Left lung (tissue), 10 donors: Measurements from ENCODE around the gene GPC6. TPM values are rescaled to one million over a fixed set of nuclear protein-coding genes. Genes with fewer than 3 reads are reported as not detected.

Source experiments
- ATAC-seq: fragments of 200-7000 bp; cut with Tn5 transposase; one replicate; pipeline ENCODE4 v1.9.1; 2020; ENCODE audit warnings: moderate library complexity
- DNase-seq, 4 donors: peaks; one replicate each; pipeline ENCODE4 v3.0.0-alpha.2; 2013 to 2020
- H3K27ac ChIP-seq, 2 donors: fragments of 200-600 bp; sonication (generic) in 1 of 2; one replicate each; pipeline versions ENCODE4 v1.5.0 to v1.8.0; 2020 to 2021
- H3K27me3 ChIP-seq, 2 donors: fragments of 200-600 bp; sonication (generic) in 1 of 2; one replicate each; pipeline versions ENCODE4 v1.5.0 to v1.8.0; 2020 to 2021
- H3K36me3 ChIP-seq, 2 donors: fragments of 200-600 bp; sonication (generic) in 1 of 2; one replicate each; pipeline versions ENCODE4 v1.5.0 to v1.8.0; 2020 to 2021
- H3K4me1 ChIP-seq, 2 donors: fragments of 200-600 bp; one replicate each; pipeline ENCODE4 v1.8.0; 2021
- H3K4me3 ChIP-seq, 2 donors: fragments of 200-600 bp; sonication (generic) in 1 of 2; one replicate each; pipeline versions ENCODE4 v1.5.0 to v1.8.0; 2020 to 2021; ENCODE audit warnings: mild to moderate bottlenecking in 1 of 2
- H3K9me3 ChIP-seq, 2 donors: fragments of 200-600 bp; sonication (generic) in 1 of 2; one replicate each; pipeline versions ENCODE4 v1.5.0 to v1.8.0; 2020 to 2021
- intact Hi-C, 2 donors: fragments of 100-400 bp; cut with DNase I; formaldehyde crosslinking; loops; one replicate each; pipeline versions ENCODE4 v1.11.2 to v1.14.2; 2022
- polyA plus RNA-seq, 6 donors: library from polyadenylated mRNA; unstranded; fragments of 120-200 nt; gene quantifications; one replicate each; pipeline ENCODE4 v1.2.1, GENCODE V29; 2013; ENCODE audit not compliant: insufficient read length in 6 of 6
- total RNA-seq, 2 donors: library from RNA; stranded (reverse); fragmentation: NEBNext Ultra II Directional; extraction: Animal tissue kit (Norgen Biotek cat#: 25700); gene quantifications; one replicate each; pipeline ENCODE4 v1.2.1, GENCODE V29; 2021
- TF ChIP-seq, protein P1 (sequence below), 2 donors: fragments of 200-600 bp; sonication (generic) in 1 of 2; IDR thresholded peaks; one replicate each; pipeline versions ENCODE4 v1.5.0 to v1.8.0; 2021; ENCODE audit warnings: antibody characterized with exemption in 2 of 2
- donor health status: DM: no; HTN: yes; CAD: no.
- donor health status: DM: no; HTN: no; CAD: no.

GPC6 gene
- total and polyA plus RNA-seq, 8 donors: 9.6 to 25.8 (median 21.1) TPM

GRCh38 chr13:94328381-94329041 lies 1101.9 kb downstream of the GPC6 start:
- Histone ChIP-seq H3K9me3 (no peaks in the 10 kb centered on the region), H3K4me1 (peaks cover 0 to 4% of the 10 kb centered on the region in 2 donors), H3K4me3 (no peak overlapping the region), H3K27me3 (no peaks in the 10 kb centered on the region), H3K36me3 (no peaks in the 10 kb centered on the region), H3K27ac (no peak overlapping the region)
- TF ChIP-seq, protein P1, sequence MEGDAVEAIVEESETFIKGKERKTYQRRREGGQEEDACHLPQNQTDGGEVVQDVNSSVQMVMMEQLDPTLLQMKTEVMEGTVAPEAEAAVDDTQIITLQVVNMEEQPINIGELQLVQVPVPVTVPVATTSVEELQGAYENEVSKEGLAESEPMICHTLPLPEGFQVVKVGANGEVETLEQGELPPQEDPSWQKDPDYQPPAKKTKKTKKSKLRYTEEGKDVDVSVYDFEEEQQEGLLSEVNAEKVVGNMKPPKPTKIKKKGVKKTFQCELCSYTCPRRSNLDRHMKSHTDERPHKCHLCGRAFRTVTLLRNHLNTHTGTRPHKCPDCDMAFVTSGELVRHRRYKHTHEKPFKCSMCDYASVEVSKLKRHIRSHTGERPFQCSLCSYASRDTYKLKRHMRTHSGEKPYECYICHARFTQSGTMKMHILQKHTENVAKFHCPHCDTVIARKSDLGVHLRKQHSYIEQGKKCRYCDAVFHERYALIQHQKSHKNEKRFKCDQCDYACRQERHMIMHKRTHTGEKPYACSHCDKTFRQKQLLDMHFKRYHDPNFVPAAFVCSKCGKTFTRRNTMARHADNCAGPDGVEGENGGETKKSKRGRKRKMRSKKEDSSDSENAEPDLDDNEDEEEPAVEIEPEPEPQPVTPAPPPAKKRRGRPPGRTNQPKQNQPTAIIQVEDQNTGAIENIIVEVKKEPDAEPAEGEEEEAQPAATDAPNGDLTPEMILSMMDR (IDR thresholded peaks at IDR 0.05): no peak
- intact Hi-C loops: no loop called here
- DNase-seq: no peak
- no peak for ATAC-seq

DNA sequence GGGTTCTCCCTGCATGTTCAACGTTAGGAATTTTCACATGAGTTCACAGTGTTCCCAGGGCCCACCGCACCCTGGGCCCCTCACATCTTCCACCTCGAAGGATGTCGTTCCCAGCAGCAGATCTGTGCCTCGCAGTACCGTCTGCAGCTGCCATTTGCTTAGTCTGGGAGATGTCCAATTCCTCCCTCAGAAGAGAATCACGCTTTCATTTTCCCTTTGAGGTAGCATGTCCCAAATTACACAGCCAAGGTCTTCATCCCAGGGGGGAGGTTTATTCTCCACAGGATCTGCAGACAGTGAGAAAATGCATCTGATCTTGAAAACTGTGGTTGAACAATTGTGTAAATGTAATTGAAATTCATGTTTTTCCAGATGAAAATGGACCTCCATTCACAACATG lies 1102.7 kb downstream of the GPC6 start:
- ATAC-seq (peak; percentile 36), DNase-seq (peak in 1 of 4 donors; percentile 45)
- Histone ChIP-seq H3K4me1 (peaks cover 0 to 4% of the 10 kb centered on the region in 2 donors), H3K4me3 (no peak overlapping the region), H3K36me3 (no peaks in the 10 kb centered on the region), H3K27me3 (no peaks in the 10 kb centered on the region), H3K9me3 (no peaks in the 10 kb centered on the region), H3K27ac (no peak overlapping the region)
- intact Hi-C loops: no loop called here
- TF ChIP-seq, protein P1 (IDR thresholded peaks at IDR 0.05): no peak

GRCh38 chr13:94329754-94330551 lies 1103.3 kb downstream of the GPC6 start:
- H3K27me3 ChIP-seq: no peaks in the 10 kb centered on the region
- DNase-seq (no peak), ATAC-seq (peak; percentile 72)
- intact Hi-C loops: no loop called here
- H3K4me1 ChIP-seq: peaks cover 0 to 4% of the 10 kb centered on the region in 2 donors
- no peaks in the 10 kb centered on the region for H3K36me3 ChIP-seq
- H3K27ac ChIP-seq: no peak overlapping the region
- no peak overlapping the region for H3K4me3 ChIP-seq
- no peaks in the 10 kb centered on the region for H3K9me3 ChIP-seq
- TF ChIP-seq, protein P1 (IDR thresholded peaks at IDR 0.05): no peak

- Histone ChIP-seq H3K36me3 (no peaks in the 10 kb centered on the region), H3K27me3 (no peaks in the 10 kb centered on the region), H3K27ac (no peak overlapping the region), H3K9me3 (no peaks in the 10 kb centered on the region), H3K4me3 (no peak overlapping the region), H3K4me1 (peaks cover 0 to 4% of the 10 kb centered on the region in 2 donors)
- no peak for DNase-seq
- TF ChIP-seq, protein P1 (IDR thresholded peaks at IDR 0.05): no peak
- intact Hi-C loops: no loop called here
- no peak for ATAC-seq
These were observed 1104.0 kb downstream of the GPC6 start for GRCh38 chr13:94330552-94331071.

DNA sequence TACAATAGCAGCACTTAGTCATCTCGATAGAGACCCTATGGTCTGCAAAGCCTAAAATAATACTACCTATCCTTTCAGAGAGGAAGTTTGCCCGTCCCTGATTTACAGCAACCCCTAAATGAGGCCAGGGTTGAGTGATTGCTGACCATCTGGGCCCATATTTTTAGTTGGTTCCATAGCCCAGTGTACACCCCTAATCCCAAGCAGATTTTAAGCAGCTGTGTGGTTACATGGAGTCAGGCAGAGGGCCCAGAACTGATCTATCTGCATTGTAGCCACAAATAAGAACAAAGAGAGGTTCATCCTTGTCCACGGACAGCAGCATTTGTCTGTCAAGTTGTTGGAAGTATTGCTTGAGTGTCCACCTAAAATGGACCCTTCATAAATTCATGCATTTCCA lies 1104.7 kb downstream of the GPC6 start:
- no peak overlapping the region for H3K27ac ChIP-seq
- H3K9me3 ChIP-seq: no peaks in the 10 kb centered on the region
- H3K36me3 ChIP-seq: no peaks in the 10 kb centered on the region
- H3K27me3 ChIP-seq: no peaks in the 10 kb centered on the region
- H3K4me3 ChIP-seq: no peak overlapping the region
- H3K4me1 ChIP-seq: peaks cover 0 to 4% of the 10 kb centered on the region in 2 donors
- intact Hi-C loops: no loop called here
- TF ChIP-seq, protein P1 (IDR thresholded peaks at IDR 0.05): no peak
- ATAC-seq: no peak
- no peak for DNase-seq
